ENCODE results near the gene FOXO3B.
"Not testable (repeated sequence)": the region's sequence is repeated elsewhere in the genome, so short reads cannot be mapped to it uniquely, and the experiment has no call there.

Gene FOXO3B

DNA sequence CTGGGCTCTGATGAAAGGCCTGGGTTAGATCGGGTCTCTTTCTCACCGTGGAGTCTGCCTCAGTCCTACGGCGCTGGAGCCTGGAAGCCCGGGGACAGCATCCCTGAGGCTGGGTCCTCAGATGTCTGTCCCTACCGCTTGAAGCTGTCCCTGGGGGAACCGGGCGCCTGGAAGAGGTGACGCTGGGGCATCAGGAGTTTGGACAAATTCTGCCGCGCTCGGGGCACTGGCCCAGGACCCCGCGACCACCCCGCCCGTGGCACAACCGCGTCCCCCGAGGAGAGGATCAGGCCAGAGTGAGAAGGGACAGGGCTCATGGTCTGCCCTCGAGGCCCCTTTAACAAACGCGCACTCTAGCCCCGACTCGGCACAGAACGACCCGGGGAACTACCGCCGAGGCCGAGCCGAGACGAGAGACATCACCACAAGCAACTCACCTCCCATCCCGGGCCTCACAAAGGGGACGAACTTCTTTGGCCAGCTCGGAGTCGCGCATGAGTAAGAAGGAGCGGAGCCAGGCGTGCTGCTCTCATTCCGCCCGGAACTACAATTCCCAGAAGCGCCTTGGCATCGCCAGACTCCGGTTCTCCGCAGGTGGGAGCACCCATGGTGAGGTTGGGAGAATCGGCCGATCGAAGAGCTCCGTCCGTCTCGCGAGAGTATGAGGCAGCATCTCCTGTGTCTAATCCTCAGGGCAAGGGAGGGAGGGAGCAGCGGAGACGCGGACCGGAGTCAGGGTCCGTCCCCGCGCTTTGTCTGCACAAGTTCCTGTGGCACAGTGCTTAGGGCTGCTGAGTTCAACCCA is at the start of gene FOXO3B:
TSS of gene FOXO3B (minus strand) at position 548 of the 805 bp plus-strand sequence. CDS start 663 bp downstream, outside the sequence.
- peak; percentile 47 to 81 (median 61) for DNase-seq

DNA sequence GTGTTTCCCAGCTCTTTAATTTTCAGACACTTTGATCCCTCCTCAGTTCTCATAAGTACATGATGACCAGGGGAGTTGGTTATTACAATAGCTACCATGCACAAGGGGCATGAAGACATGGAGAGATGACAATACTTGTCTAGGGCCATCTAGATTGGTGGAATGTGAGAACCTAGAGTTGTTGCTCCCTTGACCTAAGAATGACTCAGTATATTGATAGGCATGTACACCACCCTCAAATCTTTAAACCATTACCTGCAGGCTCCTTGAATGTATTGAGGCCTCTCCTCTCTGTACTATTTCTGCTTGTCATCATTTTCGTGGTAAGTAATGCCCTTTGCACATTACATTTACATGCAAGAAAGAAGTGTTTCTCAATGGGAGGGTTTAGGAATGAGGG is 41.4 kb upstream of the FOXO3B start:
- not testable (repeated sequence) for DNase-seq

DNA sequence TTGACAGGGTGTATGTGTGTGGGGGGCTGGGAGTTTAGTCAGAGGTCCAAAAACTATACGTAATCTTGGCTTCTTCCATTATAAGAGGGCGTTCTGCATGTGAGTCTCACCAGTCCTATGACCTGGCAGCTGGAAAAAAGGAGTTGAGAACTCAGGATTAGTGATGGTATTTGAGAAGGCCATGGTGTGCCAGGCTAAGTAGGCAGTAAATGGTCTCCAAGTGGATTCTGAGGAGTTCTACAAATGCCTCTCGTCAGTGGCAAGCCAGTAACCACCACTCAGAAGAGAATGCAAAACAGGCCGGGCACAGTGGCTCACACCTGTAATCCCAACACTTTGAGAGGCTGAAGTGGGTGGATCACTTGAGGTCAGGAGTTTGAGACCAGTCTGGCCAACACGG is 40.5 kb upstream of the FOXO3B start:
- not testable (repeated sequence) for DNase-seq

DNA sequence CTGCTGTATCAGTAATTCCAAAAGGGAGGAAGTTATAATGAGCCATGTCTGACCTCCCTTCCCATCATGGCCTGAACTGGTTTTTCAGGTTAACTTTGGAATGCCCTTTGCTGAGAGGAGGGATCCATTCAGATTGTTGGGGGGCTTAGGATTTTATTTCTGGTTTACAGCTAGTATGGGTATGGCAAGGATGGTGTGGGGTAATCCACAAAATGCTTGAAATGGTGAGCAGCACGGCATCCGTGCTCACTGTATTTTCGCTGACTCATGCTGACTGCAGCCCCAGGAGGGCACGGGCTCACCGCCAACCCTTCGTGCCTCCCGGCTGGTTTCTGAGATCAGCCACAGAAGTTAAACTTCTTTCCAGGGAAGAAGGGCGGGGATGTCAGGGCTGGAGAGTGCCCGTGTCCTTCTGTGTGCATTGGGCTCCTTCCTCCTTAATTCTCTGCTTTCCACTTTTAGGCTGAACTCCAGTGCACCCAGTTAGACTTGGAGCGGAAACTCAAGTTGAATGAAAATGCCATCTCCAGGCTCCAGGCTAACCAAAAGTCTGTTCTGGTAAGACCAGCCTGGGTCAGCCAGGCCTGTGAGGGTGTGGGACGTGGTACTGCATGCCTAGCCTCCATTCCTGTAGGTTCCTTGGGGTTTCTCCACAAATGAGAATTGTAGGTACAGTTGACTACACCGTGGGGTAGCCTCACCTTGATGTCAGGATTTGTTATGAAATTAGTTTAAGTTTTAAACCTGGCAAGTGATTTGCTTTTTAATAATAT is 39.8 kb upstream of the FOXO3B start:
- not testable (repeated sequence) for DNase-seq

DNA sequence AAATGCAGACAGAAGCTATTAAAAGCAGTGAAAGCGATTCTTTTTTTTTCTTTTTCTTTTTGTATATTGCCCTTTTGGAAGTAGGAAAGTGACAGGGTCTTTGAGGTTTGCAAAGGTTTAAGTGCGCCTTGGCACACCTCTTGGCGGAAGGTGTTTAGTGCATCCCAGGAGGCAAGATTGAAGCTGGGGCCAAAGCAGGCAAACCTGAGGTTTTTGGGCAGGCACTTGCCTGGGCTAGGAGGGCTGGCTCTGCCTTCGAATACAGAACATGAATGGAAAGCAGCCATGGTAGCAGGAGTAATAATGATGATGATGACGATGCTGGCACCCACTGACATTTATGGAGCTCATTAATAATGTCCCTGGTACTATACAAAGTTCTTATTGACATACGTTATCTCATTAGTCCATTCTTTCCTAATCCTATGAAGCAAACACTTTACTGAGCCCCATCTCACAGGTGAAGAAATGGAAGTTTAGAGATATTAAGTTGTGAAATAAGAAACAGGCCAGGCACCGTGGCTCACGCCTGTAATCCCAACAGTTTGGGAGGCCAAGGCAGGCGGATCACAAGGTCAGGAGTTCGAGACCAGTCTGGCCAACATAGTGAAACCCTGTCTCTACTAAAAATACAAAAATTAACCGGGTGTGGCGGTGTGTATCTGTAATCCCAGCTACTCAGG is 37.5 kb upstream of the FOXO3B start:
- not testable (repeated sequence) for DNase-seq

DNA sequence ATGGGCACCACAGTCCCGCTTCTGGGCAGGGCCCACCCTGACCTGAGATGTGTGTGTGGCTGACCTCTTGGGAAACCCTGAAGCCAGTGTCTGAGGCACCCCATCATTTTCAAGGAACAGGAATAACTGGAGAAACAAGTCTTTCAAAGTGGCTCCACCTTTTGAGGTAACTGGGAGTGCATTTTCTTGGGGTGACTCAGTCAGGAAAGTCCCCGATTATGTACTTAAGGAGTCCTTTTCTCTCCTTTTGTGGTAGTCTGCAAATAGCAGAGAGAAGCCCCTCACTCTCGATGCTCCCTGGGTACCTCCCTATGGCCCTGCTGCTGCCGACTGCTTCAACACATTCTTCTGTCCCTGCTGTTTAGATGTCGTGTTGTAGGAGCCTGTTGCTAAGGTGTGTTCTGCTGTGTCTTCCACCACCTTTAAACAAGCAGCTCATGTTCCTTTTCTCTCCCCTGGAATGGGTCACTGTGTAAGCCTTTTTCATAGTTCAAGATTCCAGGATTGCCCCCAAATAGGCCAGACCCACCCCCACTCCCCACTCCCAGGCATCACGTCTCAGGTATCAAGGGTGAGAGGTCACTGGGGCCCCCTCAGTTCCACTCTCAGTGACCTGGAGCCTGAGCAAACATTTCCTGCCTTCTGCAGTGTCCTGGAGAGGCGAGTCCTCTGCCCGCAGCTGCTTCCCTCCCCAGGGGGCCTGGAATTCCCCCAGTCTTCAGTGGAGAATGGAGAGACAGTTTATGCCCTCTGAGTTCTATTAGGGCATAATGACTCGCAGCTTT is 36.7 kb upstream of the FOXO3B start:
- not testable (repeated sequence) for DNase-seq

DNA sequence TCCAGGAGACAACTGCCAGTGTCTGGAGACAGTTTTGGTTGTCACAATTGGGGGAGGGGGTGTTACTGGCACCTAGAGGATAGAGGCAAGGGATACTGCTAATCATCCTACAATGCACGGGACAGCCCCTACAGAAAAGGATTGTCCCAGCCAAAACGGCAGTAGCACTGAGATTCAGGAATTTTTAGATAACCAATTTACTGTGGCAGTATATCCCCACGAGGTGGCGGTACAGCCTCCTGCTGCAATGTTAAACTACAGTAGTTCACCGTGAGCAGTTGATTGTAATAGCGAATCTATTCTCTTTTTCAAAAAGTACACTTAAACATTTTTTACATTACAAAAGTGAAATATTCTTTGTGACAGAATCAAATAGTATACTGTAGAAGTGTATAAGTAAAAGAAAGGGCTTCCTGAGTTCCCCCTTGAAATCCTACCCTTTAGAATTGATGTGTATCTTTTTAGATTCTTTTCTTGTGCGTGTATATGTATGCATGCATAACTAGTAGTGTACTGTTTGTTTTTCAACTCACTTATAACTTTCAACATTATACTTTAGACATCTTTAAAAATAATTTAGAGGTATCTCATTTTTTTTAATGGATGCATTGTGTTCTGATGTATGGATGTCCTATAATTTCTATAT is 30.4 kb upstream of the FOXO3B start:
- DNase-seq, result peak; percentile 3 to 54 (median 36)

DNA sequence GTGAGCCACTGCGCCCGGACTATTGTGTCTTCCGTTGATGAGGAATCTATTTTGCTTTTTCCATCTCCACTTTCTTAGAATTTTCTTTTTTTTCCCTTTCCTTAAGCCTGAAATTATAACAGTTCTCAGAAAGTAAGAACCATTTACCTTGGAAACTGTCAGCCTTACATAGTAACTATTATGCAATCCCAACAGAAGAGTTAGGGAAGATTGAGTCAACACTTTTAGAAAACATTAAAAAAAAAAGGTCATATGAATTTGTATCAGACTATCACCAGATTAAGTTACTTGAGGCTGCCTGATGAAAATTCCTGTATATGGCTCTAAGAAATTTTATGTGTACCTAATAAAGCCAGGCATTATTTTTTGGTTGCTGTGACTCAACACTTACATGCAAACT is 26.1 kb upstream of the FOXO3B start:
- DNase-seq, result not testable (repeated sequence)

DNA sequence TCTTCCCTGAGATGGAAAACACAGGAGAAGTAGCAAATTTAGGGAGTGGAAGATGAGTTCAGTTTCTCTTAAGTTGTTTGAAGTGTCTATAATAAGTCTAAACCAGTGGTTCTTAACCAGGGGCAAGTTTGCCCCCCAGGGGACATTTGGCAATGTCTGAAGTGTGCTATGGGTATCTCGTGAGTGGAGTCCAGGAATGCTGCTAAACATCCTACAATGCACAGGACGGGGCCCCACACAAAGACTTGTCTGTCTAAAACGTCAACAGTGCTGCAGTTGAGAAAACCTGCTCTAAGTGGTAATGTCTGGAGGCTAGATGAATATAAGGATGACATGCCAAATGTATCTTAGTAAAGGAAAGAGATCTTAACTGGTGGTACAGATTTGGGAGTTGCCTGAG is 23.8 kb upstream of the FOXO3B start:
- not testable (repeated sequence) for DNase-seq

DNA sequence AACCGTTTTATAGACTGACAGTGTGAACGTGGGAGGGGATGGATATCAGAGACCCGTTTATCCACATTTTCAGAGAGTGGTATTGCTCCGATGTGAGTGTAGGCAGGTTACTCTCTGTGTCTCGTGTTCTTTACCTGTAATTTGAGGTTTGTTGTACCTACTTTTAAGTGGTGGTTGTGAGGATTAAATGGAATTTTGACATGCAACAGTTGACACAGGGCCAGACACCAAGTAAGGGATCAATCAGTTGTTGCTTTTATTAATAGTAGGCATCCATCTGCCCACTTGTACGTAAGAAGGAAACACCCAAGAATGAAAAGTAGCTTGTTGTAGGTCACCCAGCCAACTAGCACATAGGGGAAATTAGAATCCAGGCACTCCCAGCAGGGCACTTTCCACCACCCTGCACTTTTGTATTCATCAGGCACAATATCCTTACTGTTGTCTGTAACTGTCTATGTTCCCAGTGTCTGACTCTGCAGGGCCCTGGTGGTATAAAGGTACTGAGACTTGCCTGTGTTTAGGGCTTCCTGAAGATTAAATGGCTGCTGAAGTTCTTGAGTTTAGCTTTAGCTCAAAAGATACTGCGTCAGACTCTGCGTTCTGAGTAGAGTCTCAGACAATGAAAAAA is 16.5 kb upstream of the FOXO3B start:
- not testable (repeated sequence) for DNase-seq

DNA sequence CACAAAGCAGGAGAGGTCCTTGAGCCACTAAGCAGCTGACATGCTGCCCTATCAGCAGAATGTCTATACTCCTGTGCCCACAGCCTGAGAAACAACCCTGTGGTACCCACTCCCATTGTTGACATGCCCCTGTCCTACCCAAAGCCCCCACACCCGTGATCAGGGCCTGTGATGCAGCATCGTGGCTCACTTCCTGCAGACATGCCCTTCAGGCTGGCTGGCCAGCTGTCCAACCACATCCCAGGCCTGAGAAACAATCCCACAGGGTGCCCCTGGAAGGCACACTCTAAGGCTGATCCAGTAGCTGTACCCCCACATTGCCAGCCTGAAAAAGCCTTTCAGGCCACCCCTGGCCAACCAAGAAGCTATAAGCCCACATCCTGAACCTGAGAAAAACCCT is 13.0 kb upstream of the FOXO3B start:
- not testable (repeated sequence) for DNase-seq

DNA sequence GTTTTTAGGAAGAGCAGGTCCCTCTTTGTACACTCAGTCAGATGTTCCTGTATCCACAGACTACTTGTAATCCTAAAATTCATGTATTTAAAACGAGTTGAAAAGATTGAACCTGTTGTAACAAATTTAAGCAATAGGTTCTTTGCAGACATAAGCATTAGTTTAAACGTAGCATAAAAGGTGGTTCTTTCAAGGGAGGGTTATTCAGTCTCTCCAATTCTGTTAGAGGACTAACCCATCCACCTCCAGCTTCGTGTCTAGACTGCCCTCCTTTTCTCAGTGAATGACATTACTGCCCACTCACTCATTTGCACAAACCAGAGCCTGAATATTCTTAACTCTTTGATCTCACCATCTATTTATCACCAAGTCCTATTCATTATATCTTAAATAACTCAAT is 554 bp upstream of the FOXO3B start:
- not testable (repeated sequence) for DNase-seq

DNA sequence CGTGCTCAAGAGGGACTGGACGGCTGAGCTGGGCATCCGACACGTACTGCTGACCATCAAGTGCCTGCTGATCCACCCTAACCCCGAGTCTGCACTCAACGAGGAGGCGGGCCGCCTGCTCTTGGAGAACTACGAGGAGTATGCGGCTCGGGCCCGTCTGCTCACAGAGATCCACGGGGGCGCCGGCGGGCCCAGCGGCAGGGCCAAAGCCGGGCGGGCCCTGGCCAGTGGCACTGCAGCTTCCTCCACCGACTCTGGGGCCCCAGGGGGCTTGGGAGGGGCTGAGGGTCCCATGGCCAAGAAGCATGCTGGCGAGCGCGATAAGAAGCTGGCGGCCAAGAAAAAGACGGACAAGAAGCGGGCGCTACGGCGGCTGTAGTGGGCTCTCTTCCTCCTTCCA is 4.7 kb downstream of the FOXO3B start:
- not testable (repeated sequence) for DNase-seq

DNA sequence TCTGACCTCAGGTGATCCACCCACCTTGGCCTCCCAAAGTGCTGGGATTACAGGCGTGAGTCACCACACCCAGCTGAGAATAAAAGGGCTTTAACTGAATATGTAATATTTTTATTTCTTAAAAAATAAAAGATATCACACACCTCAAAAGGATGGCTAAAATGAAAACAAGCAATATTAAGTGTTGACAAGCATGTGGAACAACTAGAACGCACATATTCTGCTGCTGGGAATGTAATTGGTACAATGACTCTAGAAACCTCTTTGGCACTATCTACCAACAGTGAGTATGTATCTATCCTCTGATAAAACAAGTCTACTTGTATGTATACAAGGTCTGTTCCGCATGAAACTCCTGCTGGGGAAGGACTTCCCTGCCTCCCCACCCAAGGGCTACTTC is 5.2 kb downstream of the FOXO3B start:
- not testable (repeated sequence) for DNase-seq

DNA sequence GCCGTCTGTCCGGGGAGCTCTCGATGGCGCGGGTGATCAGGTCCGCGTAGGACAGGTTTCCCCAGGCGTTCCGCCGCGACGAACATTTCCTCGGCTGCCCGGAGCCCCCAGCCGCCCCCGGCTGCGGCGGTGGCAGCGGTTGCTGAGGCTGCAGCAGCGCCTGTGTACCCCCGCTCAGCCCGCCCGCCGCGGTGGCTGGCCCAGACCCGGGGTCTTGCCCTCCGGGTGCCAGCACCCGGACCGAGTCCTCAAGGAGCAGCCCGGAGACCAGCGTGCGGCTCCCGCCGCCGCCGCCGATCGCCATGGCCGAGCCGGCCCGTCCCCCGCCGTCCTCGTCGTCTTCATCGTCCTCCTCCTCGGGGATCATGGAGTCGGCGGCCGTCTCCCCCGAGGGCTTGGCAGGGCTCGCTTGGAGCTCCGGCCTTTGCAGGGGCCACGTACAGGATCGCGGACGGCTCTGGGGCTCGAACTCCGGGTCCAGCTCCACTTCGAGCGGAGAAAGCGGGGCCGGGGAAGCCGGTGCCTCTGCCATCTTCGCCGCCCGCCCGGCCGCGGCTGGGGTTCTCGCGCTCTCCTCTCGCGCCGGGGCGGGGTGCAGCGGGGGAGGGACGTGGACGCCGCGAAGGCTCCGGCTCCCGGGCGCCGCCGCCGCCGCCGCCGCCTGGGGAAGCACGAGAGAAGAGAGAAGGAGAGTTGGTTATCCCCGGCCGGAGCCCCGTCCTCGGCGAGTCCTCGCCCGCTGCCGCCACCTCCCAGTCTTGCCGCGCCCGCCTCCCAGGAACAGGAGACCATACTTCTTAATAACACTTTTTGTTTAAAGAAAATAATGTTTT is 9.5 kb downstream of the FOXO3B start:
- DNase-seq, result not testable (repeated sequence)

DNA sequence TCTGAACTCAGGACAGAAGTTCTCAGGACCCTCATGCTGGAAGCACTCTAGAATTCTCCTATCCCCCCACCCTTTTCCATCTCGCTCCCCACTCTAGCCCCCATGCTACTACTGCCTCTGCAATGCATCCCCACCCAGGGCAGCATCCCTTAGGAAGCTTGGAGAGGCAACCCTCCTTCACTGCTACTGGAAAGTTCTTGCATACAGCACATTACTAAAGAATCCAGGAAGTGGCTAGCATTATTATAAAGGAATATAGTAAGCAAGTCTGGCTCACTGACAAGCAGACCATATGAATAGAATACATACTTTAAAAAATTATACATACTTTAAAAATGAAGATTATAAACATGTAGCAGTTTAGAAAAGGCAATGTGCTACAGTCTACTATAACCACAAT is 13.5 kb downstream of the FOXO3B start:
- DNase-seq, result not testable (repeated sequence)

DNA sequence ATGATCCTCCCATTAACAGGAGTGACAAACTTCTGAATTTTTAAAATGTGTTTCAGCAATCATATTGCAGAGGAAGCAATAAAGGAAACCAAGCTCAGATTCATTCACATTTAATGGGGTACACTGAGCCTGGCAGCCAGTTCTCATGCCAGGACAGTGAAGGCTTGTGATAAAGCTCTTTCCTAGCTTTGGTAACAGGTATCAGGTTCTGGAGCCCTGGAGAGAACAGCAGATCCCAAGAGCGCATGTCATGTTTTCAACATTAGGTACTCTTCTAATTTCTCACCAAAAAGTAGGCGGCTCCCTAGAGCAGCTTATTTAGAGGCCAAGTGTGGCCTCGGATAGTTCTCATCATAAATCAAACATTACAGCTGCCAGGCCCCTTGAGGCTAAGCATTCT is 14.6 kb downstream of the FOXO3B start:
- DNase-seq, result not testable (repeated sequence)

DNA sequence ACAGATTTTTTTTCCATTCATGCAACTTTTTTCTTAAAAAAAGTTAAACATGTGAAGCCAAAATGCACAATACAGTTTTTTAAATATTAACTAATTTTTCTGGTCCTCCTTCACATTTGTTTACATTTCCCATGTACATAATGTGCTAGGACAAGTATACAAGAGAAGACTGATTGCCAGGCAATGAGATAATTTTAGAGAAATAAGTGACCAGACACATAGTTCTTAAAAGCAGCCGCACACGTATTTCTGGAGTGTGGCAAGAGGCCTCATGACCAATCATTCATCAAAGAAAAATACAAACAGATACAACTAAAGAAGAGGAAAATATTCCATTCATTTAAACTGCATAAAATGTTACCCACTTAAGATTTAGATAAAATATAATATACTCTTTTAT is 15.8 kb downstream of the FOXO3B start:
- not testable (repeated sequence) for DNase-seq

DNA sequence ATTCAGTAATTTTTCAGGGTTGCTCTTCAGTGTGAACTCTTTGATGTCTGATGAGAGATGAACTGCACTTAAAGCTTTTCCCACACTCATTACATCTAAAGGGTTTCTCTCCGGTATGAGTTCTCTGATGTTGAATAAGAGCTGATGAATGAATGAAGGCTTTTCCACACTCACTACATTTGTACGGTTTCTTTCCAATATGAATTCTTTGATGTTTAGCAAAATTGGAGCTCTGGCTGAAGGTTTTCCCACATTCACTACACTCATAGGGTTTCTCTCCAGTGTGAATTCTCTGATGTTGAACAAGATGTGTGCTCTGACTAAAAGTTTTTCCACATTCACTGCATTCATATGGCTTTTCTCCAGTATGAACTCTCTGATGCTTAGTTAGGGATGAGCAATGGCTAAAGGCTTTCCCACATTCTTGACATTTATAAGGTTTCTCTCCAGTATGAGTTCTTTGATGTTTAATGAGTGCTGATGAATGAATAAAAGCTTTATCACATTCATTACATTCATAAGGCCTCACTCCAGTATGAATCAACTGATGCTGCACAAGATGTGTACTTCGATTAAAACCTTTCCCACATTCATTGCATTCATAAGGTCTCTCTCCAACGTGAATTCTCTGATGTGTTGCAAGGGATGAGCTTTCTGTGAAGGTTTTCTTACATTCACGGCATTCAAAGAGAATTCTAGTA is 20.0 kb downstream of the FOXO3B start:
- not testable (repeated sequence) for DNase-seq

DNA sequence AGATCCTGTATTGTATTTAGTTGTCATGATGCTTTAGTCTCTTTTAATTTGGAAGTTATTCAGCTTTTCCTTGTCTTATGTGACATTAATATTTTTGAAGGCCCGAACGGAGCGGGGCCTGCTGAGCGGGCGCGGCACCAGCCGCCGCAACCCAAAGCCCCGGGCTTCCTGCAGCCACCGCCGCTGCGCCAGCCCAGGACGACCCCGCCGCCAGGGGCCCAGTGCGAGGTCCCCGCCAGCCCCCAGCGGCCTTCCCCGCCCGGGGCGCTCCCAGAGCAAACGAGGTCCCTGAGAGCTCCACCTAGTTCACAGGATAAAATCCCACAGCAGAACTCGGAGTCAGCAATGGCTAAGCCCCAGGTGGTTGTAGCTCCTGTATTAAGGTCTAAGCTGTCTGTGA is 32.0 kb downstream of the FOXO3B start:
- DNase-seq, result not testable (repeated sequence)

All from stimulated activated naive CD4-positive, alpha-beta T cell (primary cell).